ENCODE results near the gene TMPO. TPM values are rescaled to one million over a fixed set of nuclear protein-coding genes. Genes with fewer than 3 reads are reported as not detected.
A peak's percentile ranks its signal among the peaks of the same experiment; 100 is the strongest.

The TMPO gene, protein sequence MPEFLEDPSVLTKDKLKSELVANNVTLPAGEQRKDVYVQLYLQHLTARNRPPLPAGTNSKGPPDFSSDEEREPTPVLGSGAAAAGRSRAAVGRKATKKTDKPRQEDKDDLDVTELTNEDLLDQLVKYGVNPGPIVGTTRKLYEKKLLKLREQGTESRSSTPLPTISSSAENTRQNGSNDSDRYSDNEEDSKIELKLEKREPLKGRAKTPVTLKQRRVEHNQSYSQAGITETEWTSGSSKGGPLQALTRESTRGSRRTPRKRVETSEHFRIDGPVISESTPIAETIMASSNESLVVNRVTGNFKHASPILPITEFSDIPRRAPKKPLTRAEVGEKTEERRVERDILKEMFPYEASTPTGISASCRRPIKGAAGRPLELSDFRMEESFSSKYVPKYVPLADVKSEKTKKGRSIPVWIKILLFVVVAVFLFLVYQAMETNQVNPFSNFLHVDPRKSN
- total RNA-seq, result 100 to 1,000 TPM; 260 to 274 TPM
- polyA plus RNA-seq, result 42.0 TPM

GRCh38 chr12:98515287-98516110 lies at the start of gene TMPO:
Gene TMPO (plus strand): TSS chr12:98515590. CDS start chr12:98515868, 278 bp downstream.
- H3K36me3 ChIP-seq (ENCODE audit: insufficient read depth, low read length), result no peaks in the 10 kb centered on the region
- peak within 1 kb of the TSS; percentile 89 for H3K27ac ChIP-seq (ENCODE audit: low read depth, low read length)
- Mint-ChIP-seq H3K27me3 (peaks cover 0 to 5% of the 10 kb centered on the region in 2 donors), H3K27ac (peak within 1 kb of the TSS; percentile 97 to 99 (median 99)), H3K4me3 (peak within 1 kb of the TSS; percentile 99 to 100 (median 100)), H3K4me1 (peaks cover 39 to 64% (median 61%) of the 10 kb centered on the region in 3 donors), H3K9me3 (no peaks in the 10 kb centered on the region), H3K36me3 (peaks cover 0 to 17% (median 0%) of the 10 kb centered on the region in 3 donors)
- peak within 1 kb of the TSS; percentile 89 for H3K4me3 ChIP-seq (ENCODE audit: low read length)
- peaks cover 47% of the 10 kb centered on the region for H3K4me1 ChIP-seq (ENCODE audit: insufficient read depth, low read length)
- POLR2A ChIA-PET, result interaction anchor here (0.5 to 5.0 kb wide), 8 partner anchors 11 to 130 kb away, joined by 3 to 53 read pairs (median 6); partner anchors contain the start of genes IKBIP and SLC25A3
- no peaks in the 10 kb centered on the region for H3K27me3 ChIP-seq (ENCODE audit: insufficient read depth, low read length, poor library complexity, severe bottlenecking)
- no peaks in the 10 kb centered on the region for H3K9me3 ChIP-seq (ENCODE audit: low read length)
- CTCF ChIA-PET, result interaction anchor here (1.2 to 16.3 kb wide), 9 partner anchors 11 to 129 kb away, joined by 3 to 231 read pairs (median 11); partner anchors contain the start of genes APAF1, IKBIP and SLC25A3
- peak; percentile 87 to 97 (median 95) for DNase-seq

DNA sequence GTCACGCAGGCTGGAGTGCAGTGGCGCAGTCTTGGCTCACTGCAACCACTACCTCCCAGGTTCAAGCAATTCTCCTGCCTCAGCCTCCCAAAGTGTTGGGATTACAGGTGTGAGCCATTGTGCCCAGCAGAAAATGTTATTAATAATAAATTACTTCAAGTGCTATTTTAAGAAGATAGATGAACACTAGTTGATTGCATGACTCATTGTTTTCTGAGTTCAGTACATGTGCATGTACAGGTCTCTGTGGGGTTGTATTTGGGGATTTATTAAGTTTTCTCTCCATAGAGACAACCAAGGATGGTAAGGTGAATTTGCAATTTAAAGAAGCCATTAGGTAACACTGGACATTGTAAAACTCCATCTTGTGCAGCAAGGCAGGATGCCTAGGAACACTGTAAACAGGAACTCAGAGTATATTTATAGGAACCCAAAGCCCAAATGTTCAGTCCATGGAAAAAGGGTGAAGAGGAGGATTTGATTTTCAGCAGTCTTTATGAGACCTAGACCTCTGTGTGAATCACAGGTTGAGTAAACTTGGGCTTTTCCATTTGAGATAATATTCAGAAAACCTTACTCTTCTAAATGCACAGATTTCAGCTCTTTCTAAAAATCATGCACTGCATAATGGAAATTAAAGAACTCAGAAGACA lies 49.3 kb upstream of the TMPO start:
- no peak overlapping the region for H3K27ac ChIP-seq (ENCODE audit: low read depth, low read length)
- no peaks in the 10 kb centered on the region for H3K36me3 ChIP-seq (ENCODE audit: insufficient read depth, low read length)
- Mint-ChIP-seq H3K9me3 (no peaks in the 10 kb centered on the region), H3K27ac (no peak overlapping the region), H3K4me1 (peaks cover 0 to 19% (median 2%) of the 10 kb centered on the region in 3 donors), H3K36me3 (no peaks in the 10 kb centered on the region), H3K4me3 (no peak overlapping the region), H3K27me3 (peaks cover 4 to 12% of the 10 kb centered on the region in 2 donors)
- no peak for DNase-seq
- no peaks in the 10 kb centered on the region for H3K4me1 ChIP-seq (ENCODE audit: insufficient read depth, low read length)
- no peak overlapping the region for H3K4me3 ChIP-seq (ENCODE audit: low read length)
- CTCF ChIA-PET, result no interaction called here
- POLR2A ChIA-PET, result no interaction called here
- H3K27me3 ChIP-seq (ENCODE audit: insufficient read depth, low read length, poor library complexity, severe bottlenecking), result no peaks in the 10 kb centered on the region
- H3K9me3 ChIP-seq (ENCODE audit: low read length), result no peaks in the 10 kb centered on the region

GRCh38 chr12:98466640-98467400 lies 48.6 kb upstream of the TMPO start:
- Histone ChIP-seq H3K9me3 (ENCODE audit: low read length) (no peaks in the 10 kb centered on the region), H3K27me3 (ENCODE audit: insufficient read depth, low read length, poor library complexity, severe bottlenecking) (no peaks in the 10 kb centered on the region), H3K4me1 (ENCODE audit: insufficient read depth, low read length) (no peaks in the 10 kb centered on the region), H3K4me3 (ENCODE audit: low read length) (no peak overlapping the region), H3K27ac (ENCODE audit: low read depth, low read length) (no peak overlapping the region), H3K36me3 (ENCODE audit: insufficient read depth, low read length) (no peaks in the 10 kb centered on the region)
- Mint-ChIP-seq H3K4me3 (peak overlapping the region in 1 of 7 donors; percentile 16), H3K27me3 (peaks cover 4 to 12% of the 10 kb centered on the region in 2 donors), H3K4me1 (peaks cover 0 to 19% (median 2%) of the 10 kb centered on the region in 3 donors), H3K36me3 (no peaks in the 10 kb centered on the region), H3K9me3 (no peaks in the 10 kb centered on the region), H3K27ac (peak overlapping the region in 1 of 8 donors; percentile 7)
- CTCF ChIA-PET, result no interaction called here
- DNase-seq, result no peak
- POLR2A ChIA-PET, result no interaction called here

DNA sequence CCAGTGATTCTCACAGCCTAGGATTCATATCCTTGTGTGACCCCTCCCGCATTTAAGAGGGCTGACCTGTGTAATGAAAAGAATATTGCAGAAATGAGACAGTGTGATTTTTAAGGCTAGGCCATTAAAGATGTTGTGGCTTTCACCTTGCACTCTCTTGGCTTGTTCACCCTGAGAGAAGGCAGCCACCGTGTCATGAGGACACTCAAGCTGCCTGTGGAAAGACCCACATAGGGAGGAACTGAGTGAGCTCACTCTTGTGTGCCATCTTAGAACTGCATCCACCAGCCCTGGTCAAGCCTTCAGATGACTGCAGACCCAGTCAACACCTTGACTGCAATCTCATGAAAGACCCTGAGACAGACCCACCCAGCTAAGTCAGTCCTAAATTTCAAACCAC lies 46.3 kb upstream of the TMPO start:
- Histone ChIP-seq H3K36me3 (ENCODE audit: insufficient read depth, low read length) (no peaks in the 10 kb centered on the region), H3K9me3 (ENCODE audit: low read length) (no peaks in the 10 kb centered on the region), H3K27ac (ENCODE audit: low read depth, low read length) (no peak overlapping the region), H3K27me3 (ENCODE audit: insufficient read depth, low read length, poor library complexity, severe bottlenecking) (no peaks in the 10 kb centered on the region), H3K4me3 (ENCODE audit: low read length) (no peak overlapping the region), H3K4me1 (ENCODE audit: insufficient read depth, low read length) (no peaks in the 10 kb centered on the region)
- H3K9me3 Mint-ChIP-seq, result no peaks in the 10 kb centered on the region
- ChIA-PET CTCF (interaction anchor here (0.8 kb wide), 1 partner anchor 22 kb away, joined by 3 read pairs; no protein-coding TSS in a partner anchor), POLR2A (no interaction called here)
- peaks cover 8 to 12% of the 10 kb centered on the region in 2 donors for H3K27me3 Mint-ChIP-seq
- H3K4me1 Mint-ChIP-seq, result peaks cover 0 to 19% (median 2%) of the 10 kb centered on the region in 3 donors
- DNase-seq, result no peak
- H3K36me3 Mint-ChIP-seq, result no peaks in the 10 kb centered on the region
- peak overlapping the region in 1 of 8 donors; percentile 19 for H3K27ac Mint-ChIP-seq
- no peak overlapping the region for H3K4me3 Mint-ChIP-seq

GRCh38 chr12:98470469-98471082 lies 44.8 kb upstream of the TMPO start:
- H3K4me3 Mint-ChIP-seq, result no peak overlapping the region
- H3K4me3 ChIP-seq (ENCODE audit: low read length), result no peak overlapping the region
- no peaks in the 10 kb centered on the region for H3K36me3 ChIP-seq (ENCODE audit: insufficient read depth, low read length)
- no peak for DNase-seq
- peaks cover 0 to 17% (median under 1%) of the 10 kb centered on the region in 3 donors for H3K4me1 Mint-ChIP-seq
- H3K4me1 ChIP-seq (ENCODE audit: insufficient read depth, low read length), result no peaks in the 10 kb centered on the region
- H3K27me3 Mint-ChIP-seq, result peaks cover 8 to 12% of the 10 kb centered on the region in 2 donors
- no peak overlapping the region for H3K27ac Mint-ChIP-seq
- CTCF ChIA-PET, result no interaction called here
- H3K27me3 ChIP-seq (ENCODE audit: insufficient read depth, low read length, poor library complexity, severe bottlenecking), result no peaks in the 10 kb centered on the region
- H3K36me3 Mint-ChIP-seq, result no peaks in the 10 kb centered on the region
- H3K9me3 ChIP-seq (ENCODE audit: low read length), result no peaks in the 10 kb centered on the region
- no peak overlapping the region for H3K27ac ChIP-seq (ENCODE audit: low read depth, low read length)
- POLR2A ChIA-PET, result interaction anchor here (0.7 kb wide), 1 partner anchor 205 kb away, joined by 3 read pairs; no protein-coding TSS in a partner anchor
- H3K9me3 Mint-ChIP-seq, result no peaks in the 10 kb centered on the region

DNA sequence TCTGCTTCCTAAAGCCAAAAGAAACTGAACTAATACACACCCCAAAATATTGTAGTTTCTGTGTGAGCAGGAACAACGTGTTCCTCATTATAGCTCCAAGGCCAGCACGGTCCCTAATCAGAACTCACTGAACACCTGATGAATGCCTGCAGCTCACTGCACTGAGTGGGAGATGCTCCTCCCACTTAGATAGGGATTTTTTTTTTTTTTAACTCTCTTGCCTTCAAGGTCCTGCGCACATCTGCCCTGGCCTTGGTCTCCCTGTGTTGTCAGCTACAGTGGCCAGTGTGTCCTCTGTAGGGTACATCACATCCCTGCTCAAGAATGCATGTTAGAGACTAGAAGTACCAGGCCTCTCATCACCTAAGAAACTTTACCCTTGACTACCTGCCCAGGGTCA lies 44.3 kb upstream of the TMPO start:
- ChIA-PET POLR2A (interaction anchor here (0.7 kb wide), 1 partner anchor 204 kb away, joined by 3 read pairs; no protein-coding TSS in a partner anchor), CTCF (no interaction called here)
- Mint-ChIP-seq H3K4me3 (no peak overlapping the region), H3K27me3 (peaks cover 8 to 12% of the 10 kb centered on the region in 2 donors), H3K36me3 (no peaks in the 10 kb centered on the region), H3K4me1 (peaks cover 0 to 12% (median 0%) of the 10 kb centered on the region in 3 donors), H3K9me3 (no peaks in the 10 kb centered on the region), H3K27ac (no peak overlapping the region)
- H3K27ac ChIP-seq (ENCODE audit: low read depth, low read length), result no peak overlapping the region
- H3K4me3 ChIP-seq (ENCODE audit: low read length), result no peak overlapping the region
- no peaks in the 10 kb centered on the region for H3K36me3 ChIP-seq (ENCODE audit: insufficient read depth, low read length)
- no peak for DNase-seq
- H3K9me3 ChIP-seq (ENCODE audit: low read length), result no peaks in the 10 kb centered on the region
- no peaks in the 10 kb centered on the region for H3K27me3 ChIP-seq (ENCODE audit: insufficient read depth, low read length, poor library complexity, severe bottlenecking)
- H3K4me1 ChIP-seq (ENCODE audit: insufficient read depth, low read length), result no peaks in the 10 kb centered on the region

DNA sequence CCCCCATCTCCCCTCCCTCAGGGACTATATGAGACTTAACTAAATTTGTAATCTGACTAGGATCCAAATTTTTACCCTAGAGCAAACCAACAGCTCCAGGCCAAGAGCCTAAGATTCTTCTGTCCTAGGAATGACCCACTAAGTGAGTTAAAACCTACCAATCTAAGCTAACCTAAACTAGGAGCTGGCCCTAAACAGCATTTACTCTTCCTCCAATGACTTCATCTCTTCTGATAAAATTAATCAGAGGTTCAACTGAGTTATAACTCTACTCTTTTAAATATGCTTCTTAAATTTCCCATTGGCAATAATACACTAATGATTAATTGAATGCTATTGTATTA lies 39.9 kb upstream of the TMPO start:
- POLR2A ChIA-PET, result no interaction called here
- Mint-ChIP-seq H3K4me3 (no peak overlapping the region), H3K27me3 (peaks cover 2 to 4% of the 10 kb centered on the region in 2 donors), H3K36me3 (peaks cover 0 to 3% (median 0%) of the 10 kb centered on the region in 3 donors), H3K9me3 (no peaks in the 10 kb centered on the region), H3K4me1 (no peaks in the 10 kb centered on the region), H3K27ac (peak overlapping the region in 1 of 8 donors; percentile 31)
- no peaks in the 10 kb centered on the region for H3K27me3 ChIP-seq (ENCODE audit: insufficient read depth, low read length, poor library complexity, severe bottlenecking)
- no peaks in the 10 kb centered on the region for H3K9me3 ChIP-seq (ENCODE audit: low read length)
- DNase-seq, result no peak
- no peak overlapping the region for H3K4me3 ChIP-seq (ENCODE audit: low read length)
- CTCF ChIA-PET, result no interaction called here
- H3K4me1 ChIP-seq (ENCODE audit: insufficient read depth, low read length), result no peaks in the 10 kb centered on the region
- H3K27ac ChIP-seq (ENCODE audit: low read depth, low read length), result no peak overlapping the region
- no peaks in the 10 kb centered on the region for H3K36me3 ChIP-seq (ENCODE audit: insufficient read depth, low read length)
